ENCODE results near the gene RERE.

The RERE gene

DNA sequence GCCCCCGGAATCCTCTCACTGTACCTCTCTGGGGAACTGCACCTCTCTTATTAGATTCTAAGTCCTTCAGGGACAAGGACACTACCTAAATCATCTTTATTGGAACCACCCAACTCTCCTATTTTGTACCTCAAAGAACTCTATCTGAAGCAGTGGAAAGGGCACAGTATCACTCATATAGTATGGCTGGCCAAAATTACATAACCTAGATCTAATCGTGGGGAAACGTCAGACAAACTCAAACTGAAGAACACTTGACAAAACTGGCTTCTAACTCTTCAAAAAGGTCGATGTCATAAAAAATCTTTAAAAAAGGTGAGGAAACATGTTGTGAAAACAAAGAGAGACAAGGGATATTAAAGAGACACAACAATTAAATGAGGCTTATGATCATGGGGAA is 289.5 kb downstream of the RERE start:
- no peak overlapping the region for H3K4me3 ChIP-seq (ENCODE audit: low read depth, low read length)
- no peaks in the 10 kb centered on the region for H3K9me3 ChIP-seq (ENCODE audit: control insufficient read depth, insufficient read depth, low read depth, low read length)
- ChIA-PET POLR2A (no interaction called here), CTCF (no interaction called here)
- H3K4me1 ChIP-seq (ENCODE audit: control insufficient read depth, insufficient read depth, low read length): no peaks in the 10 kb centered on the region
- no peak for TF ChIP-seq GLI2 (tag by site-specific recombination; IDR thresholded peaks at IDR 0.05; ENCODE audit: borderline replicate concordance, low read depth)
- TF ChIP-seq ZNF654 (tag by site-specific recombination; IDR thresholded peaks at IDR 0.05; ENCODE audit: low read depth): no peak
- peaks cover 0 to 10% of the 10 kb centered on the region in 2 experiments; a peak in 2 of 3 replicates for H3K36me3 ChIP-seq (ENCODE audit: control insufficient read depth in 2 of 2, insufficient read depth in 1 of 2, low read length in 2 of 2)
- H3K27ac ChIP-seq (ENCODE audit: extremely low read depth, low read depth, low read length): no peak overlapping the region

DNA sequence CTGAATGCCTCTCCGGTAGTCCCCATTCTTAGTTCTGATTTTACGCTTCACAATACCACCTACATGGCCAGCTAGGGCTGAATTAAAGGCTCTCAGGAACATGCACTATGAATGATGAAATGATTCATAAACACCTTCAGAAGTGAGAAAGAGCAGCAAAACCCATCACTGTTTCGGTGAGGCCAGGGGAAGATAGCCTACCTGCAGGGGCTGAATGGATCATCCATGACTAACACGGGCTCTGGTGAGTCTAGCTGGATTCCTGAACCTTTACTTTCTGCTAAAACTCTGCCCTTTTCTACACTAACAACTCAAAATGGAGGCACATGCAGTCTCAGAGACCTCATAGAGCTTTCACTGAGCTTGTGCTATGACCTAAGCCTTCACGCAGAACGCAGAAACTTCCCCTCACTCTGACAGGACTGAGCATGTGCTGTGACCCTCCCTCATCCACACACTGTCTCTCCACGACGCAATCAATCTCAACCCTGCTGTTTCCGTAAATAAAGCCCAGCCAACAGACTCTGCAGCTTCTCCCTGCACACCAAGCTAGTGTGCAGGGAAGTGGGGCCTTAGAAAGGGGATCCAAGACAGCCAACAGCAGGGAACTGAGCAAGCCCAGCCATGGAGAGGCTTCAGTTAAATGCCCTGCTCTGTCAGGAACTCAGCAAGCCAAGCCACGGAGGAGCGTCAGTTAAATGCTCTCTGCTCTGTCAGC is 291.7 kb downstream of the RERE start:
- H3K36me3 ChIP-seq (ENCODE audit: control insufficient read depth in 2 of 2, insufficient read depth in 1 of 2, low read length in 2 of 2): peaks cover 0 to 11% of the 10 kb centered on the region in 2 experiments; a peak in 2 of 3 replicates
- peak overlapping the region; percentile 50 for H3K27ac ChIP-seq (ENCODE audit: extremely low read depth, low read depth, low read length)
- H3K4me1 ChIP-seq (ENCODE audit: control insufficient read depth, insufficient read depth, low read length): no peaks in the 10 kb centered on the region
- peak overlapping the region; percentile 49 for H3K4me3 ChIP-seq (ENCODE audit: low read depth, low read length)
- no peaks in the 10 kb centered on the region for H3K9me3 ChIP-seq (ENCODE audit: control insufficient read depth, insufficient read depth, low read depth, low read length)
- CTCF ChIA-PET: interaction anchor here (0.7 to 1.7 kb wide), 7 partner anchors 14 to 392 kb away, joined by 3 to 6 read pairs (median 3); no protein-coding TSS in a partner anchor
- POLR2A ChIA-PET: interaction anchor here (0.6 to 2.5 kb wide), 8 partner anchors 9 to 433 kb away, joined by 3 to 11 read pairs (median 4); no protein-coding TSS in a partner anchor
- 0 out of 2 replicates have a peak, but pooled peaks have one; percentile 8 for TF ChIP-seq OSR2 (tag by site-specific recombination; IDR thresholded peaks at IDR 0.05)
- TF ChIP-seq SP7 (tag by site-specific recombination; IDR thresholded peaks at IDR 0.05): peak; percentile 92
- TF ChIP-seq ZNF76 (tag by site-specific recombination; IDR thresholded peaks at IDR 0.05; ENCODE audit: borderline replicate concordance, low read depth): peak; percentile 73; the same call in 1 of the 2 replicates
- TF ChIP-seq PRDM1 (tag by site-specific recombination; IDR thresholded peaks at IDR 0.05): peak; percentile 93
- peak; percentile 80 for TF ChIP-seq ZFP69B (tag by site-specific recombination; IDR thresholded peaks at IDR 0.05)
- no peak for TF ChIP-seq ZNF354C (tag by site-specific recombination; IDR thresholded peaks at IDR 0.05; ENCODE audit: borderline replicate concordance, low read depth)
- TF ChIP-seq ZNF518A (tag by site-specific recombination; conservative IDR thresholded peaks at IDR 0.05; ENCODE audit: low read depth): 0 out of 2 replicates have a peak, but pooled peaks have one; percentile 48
- TF ChIP-seq ZNF449 (tag by site-specific recombination; IDR thresholded peaks at IDR 0.05): peak; percentile 97
- TF ChIP-seq SCRT1 (tag by site-specific recombination; IDR thresholded peaks at IDR 0.05; ENCODE audit: borderline replicate concordance): no peak
- 0 out of 2 replicates have a peak, but pooled peaks have one; percentile 20 for TF ChIP-seq ZNF324 (tag by site-specific recombination; IDR thresholded peaks at IDR 0.05)
- TF ChIP-seq GLI2 (tag by site-specific recombination; IDR thresholded peaks at IDR 0.05; ENCODE audit: borderline replicate concordance, low read depth): no peak
- TF ChIP-seq ZIC2 (tag by site-specific recombination; IDR thresholded peaks at IDR 0.05): peak; percentile 93
- peak; percentile 58; the same call in 1 of the 2 replicates for TF ChIP-seq ZNF501 (tag by site-specific recombination; IDR thresholded peaks at IDR 0.05)
- peak; percentile 93 for TF ChIP-seq ZNF580 (tag by site-specific recombination; IDR thresholded peaks at IDR 0.05)
- peak; percentile 81 for TF ChIP-seq KLF8 (tag by site-specific recombination; IDR thresholded peaks at IDR 0.05)
- TF ChIP-seq IKZF3 (tag by site-specific recombination; IDR thresholded peaks at IDR 0.05): peak; percentile 87
- TF ChIP-seq, protein P1, sequence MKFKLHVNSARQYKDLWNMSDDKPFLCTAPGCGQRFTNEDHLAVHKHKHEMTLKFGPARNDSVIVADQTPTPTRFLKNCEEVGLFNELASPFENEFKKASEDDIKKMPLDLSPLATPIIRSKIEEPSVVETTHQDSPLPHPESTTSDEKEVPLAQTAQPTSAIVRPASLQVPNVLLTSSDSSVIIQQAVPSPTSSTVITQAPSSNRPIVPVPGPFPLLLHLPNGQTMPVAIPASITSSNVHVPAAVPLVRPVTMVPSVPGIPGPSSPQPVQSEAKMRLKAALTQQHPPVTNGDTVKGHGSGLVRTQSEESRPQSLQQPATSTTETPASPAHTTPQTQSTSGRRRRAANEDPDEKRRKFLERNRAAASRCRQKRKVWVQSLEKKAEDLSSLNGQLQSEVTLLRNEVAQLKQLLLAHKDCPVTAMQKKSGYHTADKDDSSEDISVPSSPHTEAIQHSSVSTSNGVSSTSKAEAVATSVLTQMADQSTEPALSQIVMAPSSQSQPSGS (tag by site-specific recombination; IDR thresholded peaks at IDR 0.05; ENCODE audit: low read depth): peak; percentile 47; the same call in 1 of the 2 replicates
- peak; percentile 83 for TF ChIP-seq ZEB2 (tag by site-specific recombination; IDR thresholded peaks at IDR 0.05)
- TF ChIP-seq GFI1B (tag by site-specific recombination; IDR thresholded peaks at IDR 0.05): peak; percentile 90
- peak; percentile 54; the same call in 1 of the 2 replicates for TF ChIP-seq ZFP37 (tag by site-specific recombination; IDR thresholded peaks at IDR 0.05)
- TF ChIP-seq ZNF610 (tag by site-specific recombination; IDR thresholded peaks at IDR 0.05; ENCODE audit: borderline replicate concordance): peak; percentile 73; the same call in 1 of the 2 replicates
- peak; percentile 99 for TF ChIP-seq TRIM28 (IDR thresholded peaks at IDR 0.05; ENCODE audit: borderline replicate concordance, low read length)
- TF ChIP-seq ZXDB (tag by site-specific recombination; IDR thresholded peaks at IDR 0.05): peak; percentile 97
- no peak for TF ChIP-seq GLI4 (tag by site-specific recombination; IDR thresholded peaks at IDR 0.05)
- TF ChIP-seq BCL11A (tag by site-specific recombination; IDR thresholded peaks at IDR 0.05; ENCODE audit: low read depth): no peak

Data from HEK293 (cell line).